NCI-H2081 treated with DMSO at 0.1 percent for 48 hours (cell line): ENCODE measurements around the gene CLGN.
A peak's percentile ranks its signal among the peaks of the same experiment; 100 is the strongest.
"Not testable (repeated sequence)": the region's sequence is repeated elsewhere in the genome, so short reads cannot be mapped to it uniquely, and the experiment has no call there.

Experiments used
- DNase-seq: peaks from one replicate; lab custom pipeline; 2025; lab: John Stamatoyannopoulos, UW

CLGN gene, protein sequence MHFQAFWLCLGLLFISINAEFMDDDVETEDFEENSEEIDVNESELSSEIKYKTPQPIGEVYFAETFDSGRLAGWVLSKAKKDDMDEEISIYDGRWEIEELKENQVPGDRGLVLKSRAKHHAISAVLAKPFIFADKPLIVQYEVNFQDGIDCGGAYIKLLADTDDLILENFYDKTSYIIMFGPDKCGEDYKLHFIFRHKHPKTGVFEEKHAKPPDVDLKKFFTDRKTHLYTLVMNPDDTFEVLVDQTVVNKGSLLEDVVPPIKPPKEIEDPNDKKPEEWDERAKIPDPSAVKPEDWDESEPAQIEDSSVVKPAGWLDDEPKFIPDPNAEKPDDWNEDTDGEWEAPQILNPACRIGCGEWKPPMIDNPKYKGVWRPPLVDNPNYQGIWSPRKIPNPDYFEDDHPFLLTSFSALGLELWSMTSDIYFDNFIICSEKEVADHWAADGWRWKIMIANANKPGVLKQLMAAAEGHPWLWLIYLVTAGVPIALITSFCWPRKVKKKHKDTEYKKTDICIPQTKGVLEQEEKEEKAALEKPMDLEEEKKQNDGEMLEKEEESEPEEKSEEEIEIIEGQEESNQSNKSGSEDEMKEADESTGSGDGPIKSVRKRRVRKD

DNA sequence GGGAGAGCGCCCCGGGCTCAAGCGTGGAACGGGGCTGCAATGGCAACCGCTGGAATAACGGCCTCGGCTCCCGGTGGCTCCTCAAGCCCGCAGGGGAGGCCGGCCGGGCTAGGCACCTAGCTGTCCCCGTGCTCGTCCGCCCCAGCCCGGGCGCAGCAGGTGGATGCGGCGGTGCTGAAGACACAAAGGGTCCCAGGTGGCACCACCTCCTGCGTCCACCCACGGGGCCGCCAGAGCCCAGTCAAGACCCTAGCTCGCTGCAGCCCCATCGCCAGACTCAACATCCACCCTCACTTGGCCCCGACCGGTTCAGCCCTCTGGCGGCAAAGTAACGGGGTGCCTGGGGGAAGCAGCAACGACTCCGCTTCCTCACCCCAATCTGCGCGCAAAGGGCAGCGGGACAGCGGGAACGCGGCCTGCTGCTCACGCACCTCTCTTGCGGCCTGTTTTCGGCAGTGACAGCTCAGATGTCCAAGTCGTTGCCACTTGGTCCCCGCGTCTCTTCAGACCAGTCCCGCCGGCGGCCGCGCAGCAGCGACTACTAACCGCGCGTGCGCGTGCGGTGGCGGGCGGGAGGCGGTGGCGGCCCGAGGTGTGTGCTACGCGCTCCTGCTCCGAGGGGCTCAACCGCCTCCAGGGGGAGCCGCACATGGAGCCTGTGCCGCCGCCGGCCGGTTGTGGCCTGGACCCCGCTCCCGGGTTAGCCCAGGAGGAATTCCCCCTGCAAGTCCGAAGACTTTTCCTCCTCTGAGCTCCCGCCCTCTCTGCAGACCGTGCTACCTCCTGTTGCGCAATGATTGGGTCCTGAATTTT is at the start of gene CLGN:
Gene CLGN (minus strand): TSS at position 543 of the 813 bp plus-strand sequence. CDS start 14,570 bp downstream, outside the sequence.
- no peak for DNase-seq

GRCh38 chr4:140472156-140472555 is 44.7 kb upstream of the CLGN start:
- no peak for DNase-seq

DNA sequence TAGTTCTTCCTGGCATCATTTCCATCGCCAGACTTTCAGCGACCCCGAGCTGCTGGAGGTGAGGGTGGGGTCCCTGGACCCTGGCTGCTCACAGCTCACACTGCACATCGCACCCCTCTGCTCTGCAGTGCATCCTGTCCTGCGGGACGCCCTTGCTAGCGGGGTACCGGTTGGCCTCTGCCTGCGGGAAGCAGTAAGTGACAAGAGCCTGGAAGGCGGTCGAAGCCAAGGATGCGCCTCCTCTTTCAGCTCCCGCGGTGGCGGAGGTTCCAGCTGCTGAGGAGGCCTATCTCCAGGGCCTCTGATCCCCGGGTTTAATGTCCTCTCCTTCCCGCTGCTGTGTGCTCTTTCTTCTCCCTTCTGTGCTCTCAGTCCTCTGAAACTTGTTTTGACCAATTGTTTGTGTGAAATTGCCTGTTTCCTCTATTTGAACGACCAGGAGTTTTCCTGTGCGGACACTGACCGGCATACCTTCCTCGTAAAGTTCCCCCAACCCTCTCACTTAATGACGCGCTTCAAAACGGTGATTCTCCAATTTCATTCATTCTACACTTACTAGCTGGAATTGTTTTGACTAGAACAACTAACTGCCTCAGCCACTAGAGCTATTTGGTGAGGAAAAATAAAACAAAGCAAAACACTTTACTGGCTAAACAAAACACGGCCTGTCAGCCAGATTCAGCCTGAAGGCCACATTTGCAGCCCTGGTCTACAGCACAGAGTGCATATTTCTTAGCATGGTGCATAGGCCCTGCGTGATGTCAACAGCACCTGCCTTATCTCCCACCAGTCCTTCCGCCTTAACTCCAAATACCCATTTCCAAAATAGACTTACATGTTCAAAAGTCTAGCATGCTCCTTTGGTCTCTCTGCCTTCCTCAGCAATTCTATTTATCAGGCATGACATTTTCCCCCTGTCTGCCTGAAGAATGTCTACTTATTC is 42.6 kb upstream of the CLGN start:
- no peak for DNase-seq

DNA sequence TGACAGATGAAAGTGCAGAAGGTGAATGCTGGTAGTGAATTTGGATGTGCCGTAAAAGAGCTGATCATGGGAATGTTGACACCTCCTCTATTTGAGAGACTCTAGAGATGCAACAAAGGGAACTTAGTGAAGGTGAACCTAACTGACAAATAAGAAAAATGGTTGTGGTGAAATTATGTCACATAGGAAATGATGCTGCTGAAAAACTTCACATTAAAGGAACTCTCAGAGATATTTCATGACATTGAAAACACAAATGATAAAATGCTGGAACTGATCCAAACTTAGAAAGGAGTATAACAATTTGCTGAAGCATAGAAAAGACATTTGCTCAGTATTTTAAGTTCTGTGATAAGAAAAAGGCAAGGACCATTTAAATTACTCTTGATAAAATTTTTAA is 38.7 kb upstream of the CLGN start:
- DNase-seq, result no peak

DNA sequence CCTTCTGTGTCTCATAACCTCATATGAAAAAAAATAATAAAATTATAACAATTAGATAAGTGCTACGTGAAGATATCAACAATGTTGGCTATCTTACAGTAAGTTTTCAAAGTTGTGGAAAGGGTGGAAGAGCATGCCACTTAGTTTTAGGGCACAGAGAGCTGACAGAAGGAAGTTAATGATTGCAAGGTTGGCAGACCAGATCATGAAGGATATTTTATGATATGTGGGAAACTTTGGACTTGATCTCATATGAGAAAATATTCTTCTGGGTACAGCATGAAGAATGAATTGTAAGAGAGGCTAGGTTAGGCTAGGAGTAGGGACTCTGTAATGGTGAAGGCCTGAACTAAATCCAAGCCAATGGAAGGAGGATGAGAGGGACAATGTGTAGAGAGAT is 36.2 kb upstream of the CLGN start:
- no peak for DNase-seq

GRCh38 chr4:140463182-140463581 is 35.7 kb upstream of the CLGN start:
- no peak for DNase-seq

GRCh38 chr4:140450352-140450751 is 22.9 kb upstream of the CLGN start:
- DNase-seq, result no peak

DNA sequence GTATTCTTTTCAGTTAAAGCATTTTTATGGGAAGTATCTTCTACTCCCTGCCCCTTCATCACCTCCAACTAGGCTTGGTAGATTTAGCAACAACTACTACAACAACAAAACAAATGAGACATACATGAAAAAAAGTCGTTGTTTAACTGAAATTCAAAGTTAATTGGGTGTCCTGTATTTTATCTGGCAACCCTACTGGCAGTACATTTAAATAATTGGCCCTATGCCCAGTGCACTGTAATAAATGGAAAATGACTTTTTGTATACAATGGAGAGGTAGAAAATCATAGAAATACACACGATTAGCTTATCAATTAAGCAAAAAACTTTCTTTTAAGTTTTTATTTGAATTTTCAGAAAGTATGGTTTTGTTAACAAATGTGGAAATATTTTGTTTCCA is 21.4 kb upstream of the CLGN start:
- no peak for DNase-seq

DNA sequence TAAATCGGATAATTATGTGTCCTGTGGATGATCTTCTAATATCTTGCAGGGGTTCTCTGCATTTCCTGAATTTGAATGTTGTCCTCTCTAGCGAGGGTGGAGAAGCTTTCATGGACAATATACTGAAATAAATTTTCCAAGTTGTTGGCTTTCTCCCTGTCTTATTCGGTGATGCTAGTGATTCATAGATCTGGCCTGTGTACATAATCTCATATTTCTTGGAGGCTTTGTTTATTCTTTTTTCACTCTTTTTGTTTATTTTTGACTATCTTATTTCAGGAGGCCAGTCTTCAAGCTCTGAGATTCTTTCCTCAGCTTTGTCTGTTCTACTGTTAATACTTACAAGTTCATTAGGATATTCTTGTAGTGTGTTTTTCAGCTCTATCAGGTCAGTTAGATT is 20.7 kb upstream of the CLGN start:
- DNase-seq, result no peak

DNA sequence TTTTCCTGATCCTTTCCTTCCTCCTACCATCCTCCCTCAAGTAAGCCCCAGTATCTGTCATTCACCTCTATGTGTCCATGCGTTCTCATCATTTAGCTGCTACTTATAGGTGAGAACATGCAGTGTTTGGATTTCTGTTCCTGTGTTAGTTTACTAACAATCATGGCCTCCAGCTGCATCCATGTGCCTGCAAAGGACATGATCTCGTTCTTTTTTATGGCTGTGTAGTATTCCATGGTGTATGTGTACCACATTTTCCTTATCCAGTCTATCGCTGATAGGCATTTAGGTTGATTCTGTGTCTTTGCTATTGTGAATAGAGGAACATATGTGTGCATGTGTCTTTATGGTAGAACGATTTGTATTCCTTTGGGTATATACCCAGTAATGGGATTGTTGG is 16.9 kb upstream of the CLGN start:
- DNase-seq, result not testable (repeated sequence)

DNA sequence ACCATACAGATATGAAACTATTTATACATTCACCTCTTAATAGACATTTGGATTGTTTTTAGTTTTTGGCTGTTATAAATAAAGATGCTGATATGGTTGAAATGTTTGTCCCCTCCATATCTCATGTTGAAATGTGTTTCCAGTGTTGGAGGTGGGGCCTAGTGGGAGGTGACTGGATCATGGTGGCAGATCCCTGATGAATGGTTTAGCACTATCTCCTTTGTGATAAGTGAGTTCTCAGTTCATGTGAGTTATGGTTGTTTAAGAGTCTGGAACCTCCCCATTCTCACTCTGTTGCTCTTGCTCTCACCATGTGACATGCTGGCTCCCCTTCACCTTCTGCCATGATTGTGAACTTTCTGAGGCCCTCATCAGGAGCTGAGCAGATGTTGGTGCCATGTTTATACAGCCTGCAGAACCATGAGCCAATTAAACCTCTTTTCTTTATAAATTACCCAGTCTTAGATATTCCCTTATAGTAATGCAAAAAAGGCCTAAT is 12.2 kb upstream of the CLGN start:
- DNase-seq, result no peak

- DNase-seq, result no peak
These were observed 547 bp upstream of the CLGN start for GRCh38 chr4:140427919-140428471.

GRCh38 chr4:140426610-140427105 is 790 bp downstream of the CLGN start:
- peak; percentile 64 for DNase-seq

DNA sequence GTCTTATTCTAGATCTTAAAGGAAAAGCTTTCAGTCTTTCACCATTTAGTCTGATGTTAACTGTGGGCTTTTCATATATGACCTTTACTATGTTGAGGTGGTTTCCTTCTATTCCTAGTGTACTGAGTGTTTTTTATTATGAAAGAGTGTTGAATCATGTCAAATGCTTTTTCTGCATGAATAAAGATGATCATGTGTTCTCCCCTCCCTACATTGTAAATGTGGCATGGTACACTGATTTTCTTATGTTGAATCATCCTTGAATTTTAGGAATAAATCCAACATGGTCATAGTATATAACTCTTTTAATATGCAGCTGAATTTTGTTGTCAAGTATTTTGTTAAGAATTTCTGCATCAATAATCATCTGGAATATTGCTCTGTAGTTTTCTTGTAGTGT is 4.3 kb downstream of the CLGN start:
- no peak for DNase-seq

GRCh38 chr4:140413130-140413969 is 14.1 kb downstream of the CLGN start:
- DNase-seq, result not testable (repeated sequence)

DNA sequence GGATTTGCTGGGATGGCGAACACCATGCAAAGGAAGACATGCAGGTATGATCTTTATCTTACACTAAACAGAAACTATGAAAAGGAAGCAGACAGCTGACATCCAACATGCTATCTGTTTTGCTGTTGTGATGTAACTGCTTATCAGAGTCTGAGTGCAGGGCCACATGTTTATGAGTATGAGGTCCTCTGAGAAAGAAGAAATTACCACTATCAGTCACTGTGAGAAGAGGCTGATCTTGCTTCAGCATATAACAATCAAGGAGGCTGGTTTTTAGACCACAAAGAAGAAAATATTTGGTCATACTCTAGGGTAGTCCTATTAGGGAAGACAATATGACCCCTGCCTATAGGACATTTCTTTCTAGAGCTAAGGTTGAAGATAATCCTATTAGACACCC is 18.5 kb downstream of the CLGN start:
- DNase-seq, result no peak

DNA sequence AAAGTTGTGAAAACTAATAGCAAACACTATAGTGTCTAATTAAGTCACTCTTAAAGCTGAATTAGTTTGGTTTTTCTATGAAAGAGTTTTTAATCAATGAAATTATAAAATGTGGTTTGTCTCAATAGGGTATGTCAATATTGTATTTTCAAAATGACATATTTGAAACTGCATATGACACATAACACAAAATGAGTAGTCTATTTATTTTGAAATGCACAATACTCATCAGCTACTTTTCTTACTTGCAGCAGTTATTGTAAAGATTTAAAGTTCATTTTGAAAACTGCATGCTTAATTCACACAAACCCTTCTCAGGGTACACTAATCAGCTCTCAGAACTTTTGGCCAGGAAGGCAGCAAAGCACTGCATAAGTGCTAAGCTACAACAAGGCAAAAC is 21.2 kb downstream of the CLGN start:
- no peak for DNase-seq

- DNase-seq, result no peak
These were observed 27.3 kb downstream of the CLGN start for GRCh38 chr4:140400111-140400510.

- DNase-seq, result no peak
These were observed 31.8 kb downstream of the CLGN start for GRCh38 chr4:140395668-140396067.

DNA sequence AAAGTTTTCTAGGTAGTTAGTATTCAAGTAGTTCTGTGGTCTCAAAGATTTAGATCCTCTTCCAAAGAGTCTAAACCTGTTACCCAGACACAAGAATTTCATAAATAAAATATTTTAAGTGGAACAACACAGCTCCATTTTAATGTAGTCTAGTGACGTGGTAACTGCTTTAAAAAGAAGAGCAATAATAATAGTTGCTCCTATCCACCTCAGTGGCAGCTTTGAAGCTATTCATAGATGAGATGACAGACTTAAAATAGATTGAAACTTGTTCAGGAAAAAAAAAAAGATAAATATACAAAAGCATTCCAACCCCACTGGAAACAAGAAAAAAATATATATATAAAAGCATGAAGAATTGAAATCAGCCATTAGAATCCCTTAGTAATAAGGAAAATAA is 39.4 kb downstream of the CLGN start:
- no peak for DNase-seq
